H9 (cell line): ENCODE measurements around the gene TPBGL. TPM values are rescaled to one million over a fixed set of nuclear protein-coding genes. Genes with fewer than 3 reads are reported as not detected.

Experiments used
- DNase-seq: peaks from one replicate; pipeline ENCODE4 v3.0.0-alpha.2; 2017
- H2AFZ ChIP-seq: one replicate; pipeline ENCODE4 v1.6.1; 2013; ENCODE audit warnings: mild to moderate bottlenecking, low read length, control low read depth, moderate library complexity
- H2AK5ac ChIP-seq: 2 replicates; pipeline ENCODE4 v1.6.1; 2013; ENCODE audit warnings: low read length, control low read depth, mixed read lengths; ENCODE audit not compliant: insufficient read length
- H2BK120ac ChIP-seq: one replicate; pipeline ENCODE4 v1.6.1; 2013; ENCODE audit warnings: low read depth, mild to moderate bottlenecking, low read length, control low read depth, inconsistent platforms; ENCODE audit not compliant: poor library complexity, severe bottlenecking
- H2BK12ac ChIP-seq: 2 replicates; pipeline ENCODE4 v1.6.1; 2013; ENCODE audit warnings: low read length, control low read depth, mixed read lengths, low read depth; ENCODE audit not compliant: insufficient read length
- H2BK15ac ChIP-seq: 2 replicates; pipeline ENCODE4 v1.6.1; 2013; ENCODE audit warnings: low read depth, low read length, control low read depth
- H2BK20ac ChIP-seq: one replicate; pipeline ENCODE4 v1.6.1; 2013; ENCODE audit warnings: low read depth, mild to moderate bottlenecking, low read length, control low read depth, inconsistent platforms; ENCODE audit not compliant: poor library complexity, severe bottlenecking
- H2BK5ac ChIP-seq: 2 replicates; pipeline ENCODE4 v1.6.1; 2013; ENCODE audit warnings: low read length, control low read depth, mixed read lengths; ENCODE audit not compliant: insufficient read length
- H3K14ac ChIP-seq: 2 replicates; pipeline ENCODE4 v1.6.1; 2013; ENCODE audit warnings: low read length, control low read depth; ENCODE audit not compliant: insufficient read depth
- H3K18ac ChIP-seq: 2 replicates; pipeline ENCODE4 v1.6.1; 2013; ENCODE audit warnings: low read depth, mild to moderate bottlenecking, mixed read lengths, low read length, control low read depth; ENCODE audit not compliant: insufficient read length
- H3K23ac ChIP-seq: 2 replicates; pipeline ENCODE4 v1.6.1; 2013; ENCODE audit warnings: low read length, control low read depth, mixed read lengths, low read depth; ENCODE audit not compliant: insufficient read length
- H3K23me2 ChIP-seq: 2 replicates; pipeline ENCODE4 v1.6.1; 2013; ENCODE audit warnings: low read depth, mild to moderate bottlenecking, mixed read lengths, low read length, control low read depth; ENCODE audit not compliant: insufficient read length, poor library complexity, severe bottlenecking
- H3K27ac ChIP-seq: 2 replicates; pipeline ENCODE4 v1.5.1; 2013; ENCODE audit warnings: low read length, control low read depth, mixed read lengths, low read depth; ENCODE audit not compliant: insufficient read length
- H3K27me3 ChIP-seq: 2 replicates; pipeline ENCODE4 v1.6.1; 2013; ENCODE audit warnings: low read length, control low read depth, inconsistent platforms; ENCODE audit not compliant: insufficient read depth
- H3K4ac ChIP-seq: 2 replicates; pipeline ENCODE4 v1.6.1; 2013; ENCODE audit warnings: low read depth, mild to moderate bottlenecking, control low read depth, inconsistent platforms, low read length, moderate library complexity
- H3K4me1 ChIP-seq: 2 replicates; pipeline ENCODE4 v1.6.1; 2013; ENCODE audit warnings: low read length, control low read depth, inconsistent platforms; ENCODE audit not compliant: insufficient read depth
- H3K4me2 ChIP-seq: 2 replicates; pipeline ENCODE4 v1.6.1; 2013; ENCODE audit warnings: low read length, control low read depth, mixed read lengths; ENCODE audit not compliant: insufficient read length, insufficient read depth
- H3K56ac ChIP-seq: 2 replicates; pipeline ENCODE4 v1.6.1; 2013; ENCODE audit warnings: low read depth, mild to moderate bottlenecking, mixed read lengths, low read length, control low read depth; ENCODE audit not compliant: insufficient read length
- H3K79me1 ChIP-seq: 2 replicates; pipeline ENCODE4 v1.6.1; 2013; ENCODE audit warnings: low read depth, mild to moderate bottlenecking, moderate library complexity, low read length, control low read depth, inconsistent platforms; ENCODE audit not compliant: insufficient read depth, poor library complexity, severe bottlenecking
- H3K79me2 ChIP-seq: 2 replicates; pipeline ENCODE4 v1.6.1; 2013; ENCODE audit warnings: low read length, control low read depth, inconsistent platforms; ENCODE audit not compliant: insufficient read depth
- H3K9ac ChIP-seq: 2 replicates; pipeline ENCODE4 v1.6.1; 2013; ENCODE audit warnings: low read length, control low read depth, mixed read lengths; ENCODE audit not compliant: insufficient read length; ENCODE audit errors: extremely low read depth
- H3K9me3 ChIP-seq: one replicate; pipeline ENCODE4 v1.6.1; 2013; ENCODE audit warnings: low read depth, low read length, inconsistent platforms; ENCODE audit not compliant: control insufficient read depth
- H3T11ph ChIP-seq: one replicate; pipeline ENCODE4 v1.6.1; 2013; ENCODE audit warnings: mild to moderate bottlenecking, low read length, control low read depth, inconsistent platforms
- H4K20me1 ChIP-seq: one replicate; pipeline ENCODE4 v1.6.1; 2013; ENCODE audit not compliant: control insufficient read depth, insufficient read length, insufficient read depth
- H4K5ac ChIP-seq: 2 replicates; pipeline ENCODE4 v1.6.1; 2013; ENCODE audit warnings: low read depth, mild to moderate bottlenecking, mixed read lengths, low read length, control low read depth; ENCODE audit not compliant: insufficient read length
- H4K8ac ChIP-seq: replicated peaks from 2 replicates; pipeline ENCODE4 v1.6.1; 2013; ENCODE audit warnings: low read length, control low read depth, mixed read lengths, low read depth; ENCODE audit not compliant: insufficient read length
- H4K91ac ChIP-seq: 2 replicates; pipeline ENCODE4 v1.6.1; 2013; ENCODE audit warnings: low read depth, mild to moderate bottlenecking, moderate library complexity, mixed read lengths, low read length, control low read depth; ENCODE audit not compliant: insufficient read length
- H3K27ac Mint-ChIP-seq, 3 experiments: 2 replicates in 2 of 3; 3 replicates in 1 of 3; pipeline ENCODE4 v1.8.0; 2020 to 2021; ENCODE audit warnings: mixed read lengths in 3 of 3, mild to moderate bottlenecking in 1 of 3, moderate library complexity in 1 of 3
- H3K27me3 Mint-ChIP-seq: 2 replicates; pipeline ENCODE4 v1.8.0; 2021; ENCODE audit warnings: low read depth, mild to moderate bottlenecking, moderate library complexity, mixed read lengths
- H3K36me3 Mint-ChIP-seq, 3 experiments: 2 replicates in 2 of 3; 3 replicates in 1 of 3; pipeline ENCODE4 v1.8.0; 2020 to 2021; ENCODE audit warnings: low read depth in 3 of 3, mixed read lengths in 3 of 3; ENCODE audit not compliant: insufficient read depth in 1 of 3
- H3K4me1 Mint-ChIP-seq, 2 experiments: 2 replicates each; pipeline ENCODE4 v1.8.0; 2020; ENCODE audit warnings: mixed read lengths in 2 of 2
- H3K4me3 Mint-ChIP-seq, 2 experiments: 2 replicates in 1 of 2; 3 replicates in 1 of 2; pipeline ENCODE4 v1.8.0; 2020 to 2021; ENCODE audit warnings: mild to moderate bottlenecking in 2 of 2, mixed read lengths in 2 of 2, moderate library complexity in 1 of 2
- H3K9me3 Mint-ChIP-seq, 2 experiments: 2 replicates in 1 of 2; 3 replicates in 1 of 2; pipeline ENCODE4 v1.8.0; 2020; ENCODE audit warnings: mild to moderate bottlenecking in 2 of 2, mixed read lengths in 2 of 2, moderate library complexity in 1 of 2
- CTCF ChIP-seq: fragments of 200-600 bp; sonication (generic); conservative IDR thresholded peaks from 3 replicates; pipeline ENCODE4 v1.8.0; 2021; ENCODE audit warnings: antibody characterized with exemption, mild to moderate bottlenecking
- WGBS: extraction: QIAGEN DNeasy Blood & Tissue Kit; methylation state at CpG from one replicate; pipeline ENCODE4 v1.1.7; 2013; ENCODE audit warnings: missing lambda C conversion rate, low lambda C conversion rate, mixed read lengths; ENCODE audit not compliant: insufficient read length; ENCODE audit errors: extremely low coverage; 5-methylcytosine and 5-hydroxymethylcytosine counted together
- total RNA-seq: library from RNA; stranded (reverse); gene quantifications from 2 replicates; pipeline ENCODE4 v1.2.1, GENCODE V29; 2021

The TPBGL gene
- total RNA-seq, 1 experiment from 2014 or later = 0.61 TPM

DNA sequence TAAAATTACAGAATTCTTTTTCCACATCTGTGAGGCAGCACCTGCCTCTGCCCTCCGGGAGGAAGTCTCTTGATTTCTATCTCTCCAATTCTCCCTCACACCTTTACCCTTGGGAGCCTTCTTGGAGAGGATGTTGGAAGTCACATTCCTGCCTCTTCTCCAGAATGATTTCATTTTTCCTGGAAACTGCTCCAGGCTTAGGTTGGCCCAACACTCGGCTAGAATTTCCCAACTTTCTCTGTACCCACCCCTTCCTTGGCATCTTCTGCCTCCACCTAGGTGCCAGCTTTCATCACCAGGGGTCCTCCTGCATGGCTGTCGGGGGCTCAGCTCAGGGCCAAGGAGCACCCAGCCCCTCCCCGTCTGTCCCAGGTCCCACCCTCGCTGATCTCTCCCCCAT is 46.4 kb upstream of the TPBGL start:
- no peaks in the 10 kb centered on the region for H3K27me3 Mint-ChIP-seq
- no peak for TF ChIP-seq CTCF

More for the DNA sequence above, 46.4 kb upstream of the TPBGL start:
- H3K4me3 Mint-ChIP-seq = no peak overlapping the region
- H3K4me1 Mint-ChIP-seq = peaks cover 12 to 22% of the 10 kb centered on the region in 2 experiments
- no peaks in the 10 kb centered on the region for H3K9me3 Mint-ChIP-seq
- H3K27ac Mint-ChIP-seq = no peak overlapping the region; a peak in 1 of 7 replicates
- H3K27ac ChIP-seq = no peak overlapping the region
- H3T11ph ChIP-seq = no peak overlapping the region
- H3K79me1 ChIP-seq = no peaks in the 10 kb centered on the region
- no peaks in the 10 kb centered on the region for H3K9me3 ChIP-seq
- H2BK120ac ChIP-seq = no peak overlapping the region
- H3K56ac ChIP-seq = no peak overlapping the region
- H4K8ac ChIP-seq = no peak overlapping the region
- H3K23ac ChIP-seq = no peak overlapping the region
- no peak overlapping the region for H2BK12ac ChIP-seq
- no peak overlapping the region for H2BK20ac ChIP-seq
- H3K27me3 ChIP-seq = no peaks in the 10 kb centered on the region
- no peak overlapping the region for H3K4ac ChIP-seq
- H2AK5ac ChIP-seq = no peak overlapping the region
- H3K4me1 ChIP-seq = no peaks in the 10 kb centered on the region; the same call in 1 of the 2 replicates
- no peak overlapping the region for H3K4me2 ChIP-seq
- H3K23me2 ChIP-seq = no peaks in the 10 kb centered on the region
- H4K91ac ChIP-seq = no peak overlapping the region
- no peak overlapping the region for H2AFZ ChIP-seq
- no peak overlapping the region for H4K5ac ChIP-seq
- WGBS = no CpG with 5 or more reads among the region's 5 CpGs
- no peaks in the 10 kb centered on the region for H4K20me1 ChIP-seq
- H3K36me3 Mint-ChIP-seq = no peaks in the 10 kb centered on the region
- H3K18ac ChIP-seq = no peak overlapping the region
- H2BK15ac ChIP-seq = no peak overlapping the region
- no peaks in the 10 kb centered on the region for H3K79me2 ChIP-seq
- DNase-seq = no peak
- no peak overlapping the region for H2BK5ac ChIP-seq
- no peak overlapping the region for H3K14ac ChIP-seq
- no peak overlapping the region for H3K9ac ChIP-seq
